GM10248 (cell line): ENCODE results near the gene SFMBT2.
"Not testable (repeated sequence)": the region's sequence is repeated elsewhere in the genome, so short reads cannot be mapped to it uniquely, and the experiment has no call there.

Experiments
- CTCF ChIA-PET: fragments of 300-600 bp; sonication (Branson Sonifier 250); formaldehyde crosslinking; extraction: SDS; loops from one replicate; lab custom pipeline; 2021; ENCODE audit warnings: antibody characterized with exemption; lab: Yijun Ruan, JAX
- POLR2A ChIA-PET: fragments of 350-650 bp; sonication (Branson Sonifier 250); formaldehyde crosslinking; extraction: SDS; loops from one replicate; lab custom pipeline; 2020; ENCODE audit warnings: antibody characterized with exemption; lab: Yijun Ruan, JAX
- DNase-seq: peaks from one replicate; pipeline ENCODE4 v3.0.0; 2012; ENCODE audit errors: extremely low spot score
- TF ChIP-seq, protein P1 (sequence below): IDR thresholded peaks from 2 replicates; pipeline ENCODE4 v1.5.1; 2012; ENCODE audit warnings: mild to moderate bottlenecking, low read depth; ENCODE audit errors: extremely low read depth, missing control alignments, control extremely low read depth

SFMBT2 gene

DNA sequence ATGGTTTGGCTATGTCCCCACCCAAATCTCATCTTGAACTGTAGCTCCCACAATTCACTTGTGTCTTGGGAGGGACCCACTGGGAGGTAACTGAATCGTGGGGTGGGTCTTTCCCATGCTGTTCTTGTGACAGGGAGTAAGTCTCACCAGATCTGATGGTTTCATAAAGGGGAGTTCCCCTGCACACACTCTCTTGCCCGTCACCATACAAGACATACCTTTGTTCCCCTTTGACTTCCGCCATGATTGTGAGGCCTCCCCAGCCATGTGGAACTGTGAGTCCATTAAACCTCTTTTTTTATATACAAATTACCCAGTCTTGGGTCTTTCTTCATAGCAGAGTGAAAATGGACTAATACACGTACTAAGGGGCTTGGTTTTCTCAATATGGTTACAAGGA, 106.7 kb downstream of the SFMBT2 start:
- TF ChIP-seq, protein P1, sequence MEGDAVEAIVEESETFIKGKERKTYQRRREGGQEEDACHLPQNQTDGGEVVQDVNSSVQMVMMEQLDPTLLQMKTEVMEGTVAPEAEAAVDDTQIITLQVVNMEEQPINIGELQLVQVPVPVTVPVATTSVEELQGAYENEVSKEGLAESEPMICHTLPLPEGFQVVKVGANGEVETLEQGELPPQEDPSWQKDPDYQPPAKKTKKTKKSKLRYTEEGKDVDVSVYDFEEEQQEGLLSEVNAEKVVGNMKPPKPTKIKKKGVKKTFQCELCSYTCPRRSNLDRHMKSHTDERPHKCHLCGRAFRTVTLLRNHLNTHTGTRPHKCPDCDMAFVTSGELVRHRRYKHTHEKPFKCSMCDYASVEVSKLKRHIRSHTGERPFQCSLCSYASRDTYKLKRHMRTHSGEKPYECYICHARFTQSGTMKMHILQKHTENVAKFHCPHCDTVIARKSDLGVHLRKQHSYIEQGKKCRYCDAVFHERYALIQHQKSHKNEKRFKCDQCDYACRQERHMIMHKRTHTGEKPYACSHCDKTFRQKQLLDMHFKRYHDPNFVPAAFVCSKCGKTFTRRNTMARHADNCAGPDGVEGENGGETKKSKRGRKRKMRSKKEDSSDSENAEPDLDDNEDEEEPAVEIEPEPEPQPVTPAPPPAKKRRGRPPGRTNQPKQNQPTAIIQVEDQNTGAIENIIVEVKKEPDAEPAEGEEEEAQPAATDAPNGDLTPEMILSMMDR: no peak
- CTCF ChIA-PET: no interaction called here
- POLR2A ChIA-PET: no interaction called here
- DNase-seq: no peak

- ChIA-PET POLR2A (no interaction called here), CTCF (interaction anchor here (0.8 kb wide), 1 partner anchor 72 kb away, joined by 3 read pairs; no protein-coding TSS in a partner anchor)
- TF ChIP-seq, protein P1: no peak
- DNase-seq: no peak
Observed at GRCh38 chr10:7302930-7303557, 107.8 kb downstream of the SFMBT2 start.

DNA sequence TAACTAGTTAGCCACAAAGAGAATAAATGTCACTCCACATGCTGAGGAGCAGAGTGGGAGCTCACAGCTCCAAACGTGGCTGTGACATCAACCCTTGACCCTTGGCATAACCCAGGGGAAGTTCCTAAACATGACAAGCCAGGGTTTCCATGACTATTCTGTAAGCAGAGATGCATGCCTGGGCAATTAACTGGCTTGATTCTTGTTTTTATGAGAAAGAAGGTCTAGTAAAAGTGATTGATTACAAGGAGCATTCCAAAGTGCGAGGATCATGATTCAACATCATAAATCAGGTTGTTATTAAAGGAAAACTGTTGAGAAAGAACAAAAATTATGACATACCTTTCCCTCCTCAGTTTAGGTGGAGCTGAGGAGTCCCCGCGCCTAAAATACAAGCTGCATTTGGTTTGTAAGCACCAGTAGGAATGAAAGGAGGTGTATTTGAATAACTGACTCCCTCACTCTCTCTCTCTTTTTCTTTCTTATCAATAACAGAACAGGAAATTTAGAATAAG, 108.4 kb downstream of the SFMBT2 start:
- TF ChIP-seq, protein P1: no peak
- ChIA-PET POLR2A (no interaction called here), CTCF (interaction anchor here (1.0 kb wide), 1 partner anchor 39 kb away, joined by 3 read pairs; no protein-coding TSS in a partner anchor)
- DNase-seq: no peak

DNA sequence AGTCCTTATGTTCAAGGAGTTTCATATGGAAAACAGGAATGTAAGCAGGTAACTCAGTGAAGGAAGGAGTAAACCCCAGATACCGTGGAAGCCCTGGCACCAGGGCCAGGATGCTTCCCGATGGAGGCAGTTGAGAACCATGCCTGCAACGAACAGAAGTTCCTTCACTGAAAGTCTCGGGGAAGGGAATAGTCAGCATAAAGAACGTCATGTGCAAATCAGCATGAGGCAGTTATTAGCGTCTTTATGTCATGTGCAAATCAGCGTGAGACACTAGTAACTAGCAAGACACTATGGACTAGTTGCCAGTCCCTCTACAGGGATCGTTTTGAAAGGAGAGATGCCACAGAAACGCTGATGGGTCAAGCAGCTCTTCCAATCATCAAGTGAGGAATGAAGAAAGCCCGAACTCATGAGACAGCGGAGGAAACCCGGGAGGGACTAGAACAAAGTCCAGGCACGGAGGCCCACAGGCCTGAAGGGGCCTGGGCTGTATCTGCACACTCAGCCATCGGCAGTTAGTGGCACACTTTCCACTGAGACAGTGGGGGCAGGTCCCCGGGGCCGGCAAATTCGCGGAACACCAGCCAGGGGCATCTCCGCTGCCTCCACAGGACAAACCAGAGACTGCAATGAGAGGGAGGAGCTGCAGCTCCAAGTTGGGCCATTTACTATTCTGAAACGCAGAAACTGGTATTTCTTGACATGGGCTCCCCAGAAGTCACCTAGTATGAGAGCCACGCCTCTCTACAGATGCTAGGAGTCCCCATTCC, 109.6 kb downstream of the SFMBT2 start:
- CTCF ChIA-PET: interaction anchor here (1.0 to 1.3 kb wide), 3 partner anchors 12 to 39 kb away, joined by 3 read pairs; no protein-coding TSS in a partner anchor
- POLR2A ChIA-PET: no interaction called here
- TF ChIP-seq, protein P1: no peak
- DNase-seq: no peak

DNA sequence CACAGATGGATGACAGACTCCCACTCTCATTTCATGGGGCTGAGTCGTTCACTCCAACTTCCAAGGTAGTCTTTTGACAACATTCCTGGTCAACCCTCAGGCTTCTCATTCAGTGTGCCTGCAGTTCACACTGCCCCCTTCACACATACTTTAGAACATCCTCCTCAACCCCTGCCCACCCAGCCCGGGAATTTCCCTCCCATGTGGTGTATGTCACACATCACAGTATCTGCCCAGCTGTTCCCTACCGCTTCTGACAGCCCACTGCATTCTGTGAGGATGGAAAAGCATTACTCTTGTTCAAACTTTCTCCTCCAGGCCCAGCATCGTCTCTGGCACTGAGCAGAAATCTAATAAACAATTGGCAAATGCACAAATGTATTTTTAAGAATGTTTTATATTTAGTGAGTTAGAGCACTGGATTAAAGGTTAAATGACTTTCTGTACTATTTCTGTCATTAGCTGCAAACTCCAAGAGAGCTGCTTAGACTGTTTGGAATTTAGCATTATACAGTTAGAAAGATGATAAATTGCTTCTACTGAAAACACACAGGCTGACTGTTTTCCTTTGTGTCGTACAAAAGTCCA, 110.4 kb downstream of the SFMBT2 start:
- ChIA-PET CTCF (interaction anchor here (1.0 to 1.3 kb wide), 2 partner anchors 11 to 40 kb away, joined by 3 read pairs; no protein-coding TSS in a partner anchor), POLR2A (no interaction called here)
- TF ChIP-seq, protein P1: no peak
- no peak for DNase-seq

GRCh38 chr10:7299601-7300325, 111.1 kb downstream of the SFMBT2 start:
- DNase-seq, POLR2A ChIA-PET, CTCF ChIA-PET: not testable (repeated sequence)
